H7 (cell line): ENCODE results near the gene PARD3. TPM values are rescaled to one million over a fixed set of nuclear protein-coding genes. Genes with fewer than 3 reads are reported as not detected.
A peak's percentile ranks its signal among the peaks of the same experiment; 100 is the strongest.

Source experiments
- DNase-seq: peaks from one replicate; pipeline ENCODE4 v3.0.0; 2012
- H3K27me3 ChIP-seq: 2 replicates; pipeline ENCODE4 v1.6.0; 2011; ENCODE audit warnings: mild to moderate bottlenecking, low read length; ENCODE audit not compliant: control insufficient read depth, insufficient read depth
- H3K36me3 ChIP-seq: replicated peaks from 2 replicates; pipeline ENCODE4 v1.5.1; 2011; ENCODE audit warnings: low read length; ENCODE audit not compliant: control insufficient read depth, insufficient read depth
- H3K4me3 ChIP-seq: 2 replicates; pipeline ENCODE4 v1.5.1; 2011; ENCODE audit warnings: low read depth, mild to moderate bottlenecking, control low read depth, low read length, moderate library complexity; ENCODE audit not compliant: insufficient read depth
- total RNA-seq: library from RNA; depleted of rRNA; stranded (reverse); fragments of >200 nt; shearing (Covaris generic); gene quantifications from 2 replicates; pipeline ENCODE4 v1.2.3, GENCODE V29; 2014

PARD3 gene
- total RNA-seq, 1 experiment from 2014 or later, result 51.1 TPM

- H3K27me3 ChIP-seq, result no peaks in the 10 kb centered on the region
- H3K36me3 ChIP-seq, result no peaks in the 10 kb centered on the region
- no peak overlapping the region for H3K4me3 ChIP-seq
- DNase-seq, result peak; percentile 35
Observed at GRCh38 chr10:34740321-34740720, 74.8 kb downstream of the PARD3 start.

- peak; percentile 88 for DNase-seq
- Histone ChIP-seq H3K4me3 (no peak overlapping the region), H3K27me3 (no peaks in the 10 kb centered on the region), H3K36me3 (no peaks in the 10 kb centered on the region)
Observed at GRCh38 chr10:34739915-34740314, 75.2 kb downstream of the PARD3 start.

GRCh38 chr10:34737772-34738169 is 77.3 kb downstream of the PARD3 start:
- H3K36me3 ChIP-seq, result no peaks in the 10 kb centered on the region
- H3K27me3 ChIP-seq, result no peaks in the 10 kb centered on the region
- DNase-seq, result peak; percentile 42
- H3K4me3 ChIP-seq, result no peak overlapping the region

GRCh38 chr10:34736976-34737771 is 77.9 kb downstream of the PARD3 start:
- no peaks in the 10 kb centered on the region for H3K36me3 ChIP-seq
- DNase-seq, result peak; percentile 25
- no peak overlapping the region for H3K4me3 ChIP-seq
- H3K27me3 ChIP-seq, result no peaks in the 10 kb centered on the region

GRCh38 chr10:34734918-34735317 is 80.2 kb downstream of the PARD3 start:
- H3K36me3 ChIP-seq, result no peaks in the 10 kb centered on the region
- H3K27me3 ChIP-seq, result no peaks in the 10 kb centered on the region
- H3K4me3 ChIP-seq, result no peak overlapping the region
- DNase-seq, result no peak

GRCh38 chr10:34732926-34733325 is 82.2 kb downstream of the PARD3 start:
- H3K36me3 ChIP-seq, result no peaks in the 10 kb centered on the region
- H3K4me3 ChIP-seq, result no peak overlapping the region
- DNase-seq, result peak; percentile 67
- no peaks in the 10 kb centered on the region for H3K27me3 ChIP-seq

- H3K36me3 ChIP-seq, result no peaks in the 10 kb centered on the region
- no peak for DNase-seq
- no peaks in the 10 kb centered on the region for H3K27me3 ChIP-seq
- no peak overlapping the region for H3K4me3 ChIP-seq
Observed at GRCh38 chr10:34731885-34732701, 83.0 kb downstream of the PARD3 start.

- no peak overlapping the region for H3K4me3 ChIP-seq
- H3K27me3 ChIP-seq, result no peaks in the 10 kb centered on the region
- no peaks in the 10 kb centered on the region for H3K36me3 ChIP-seq
- no peak for DNase-seq
Observed at GRCh38 chr10:34731213-34731612, 83.9 kb downstream of the PARD3 start.

- no peak for DNase-seq
- Histone ChIP-seq H3K36me3 (no peaks in the 10 kb centered on the region), H3K27me3 (no peaks in the 10 kb centered on the region), H3K4me3 (no peak overlapping the region)
Observed at GRCh38 chr10:34730726-34731125, 84.4 kb downstream of the PARD3 start.

GRCh38 chr10:34729619-34730018 is 85.5 kb downstream of the PARD3 start:
- Histone ChIP-seq H3K36me3 (no peaks in the 10 kb centered on the region), H3K27me3 (no peaks in the 10 kb centered on the region), H3K4me3 (no peak overlapping the region)
- no peak for DNase-seq

GRCh38 chr10:34728361-34728760 is 86.7 kb downstream of the PARD3 start:
- Histone ChIP-seq H3K27me3 (no peaks in the 10 kb centered on the region), H3K36me3 (no peaks in the 10 kb centered on the region), H3K4me3 (no peak overlapping the region)
- no peak for DNase-seq

GRCh38 chr10:34727595-34728033 is 87.5 kb downstream of the PARD3 start:
- no peak for DNase-seq
- H3K4me3 ChIP-seq, result no peak overlapping the region
- no peaks in the 10 kb centered on the region for H3K27me3 ChIP-seq
- H3K36me3 ChIP-seq, result no peaks in the 10 kb centered on the region

GRCh38 chr10:34726862-34727261 is 88.2 kb downstream of the PARD3 start:
- Histone ChIP-seq H3K4me3 (no peak overlapping the region), H3K27me3 (no peaks in the 10 kb centered on the region), H3K36me3 (no peaks in the 10 kb centered on the region)
- DNase-seq, result no peak

GRCh38 chr10:34723750-34724149 is 91.3 kb downstream of the PARD3 start:
- DNase-seq, result no peak

GRCh38 chr10:34722404-34722803 is 92.7 kb downstream of the PARD3 start:
- Histone ChIP-seq H3K4me3 (no peak overlapping the region), H3K36me3 (no peaks in the 10 kb centered on the region), H3K27me3 (no peaks in the 10 kb centered on the region)
- DNase-seq, result no peak

More at GRCh38 chr10:34723750-34724149, 91.3 kb downstream of the PARD3 start:
- Histone ChIP-seq H3K4me3 (no peak overlapping the region), H3K36me3 (no peaks in the 10 kb centered on the region), H3K27me3 (no peaks in the 10 kb centered on the region)
